H1 (cell line): ENCODE measurements around the gene OLFM2. TPM values are rescaled to one million over a fixed set of nuclear protein-coding genes. Genes with fewer than 3 reads are reported as not detected.

ENCODE experiments used
- HDAC6 ChIP-seq: IDR thresholded peaks from one replicate; pipeline ENCODE4 v1.7.1; 2012; ENCODE audit warnings: low read depth, mild to moderate bottlenecking, inconsistent platforms, low read length, moderate library complexity
- SP4 ChIP-seq: IDR thresholded peaks from 2 replicates; pipeline ENCODE4 v1.6.1; 2012; ENCODE audit warnings: low read length, inconsistent platforms
- polyA plus RNA-seq, 7 experiments: library from polyadenylated mRNA; depleted of rRNA in 3 of 7; stranded (reverse) in 5 of 7; unstranded in 2 of 7; fragments of >200 nt in 5 of 7; fragments of 200-250 nt in 2 of 7; gene quantifications; 1 replicate in 5 of 7; 2 replicates in 1 of 7; 4 replicates in 1 of 7; pipeline versions ENCODE4 v1.2.1 to v1.2.3, GENCODE V29; 2011 to 2013; ENCODE audit warnings: missing spikeins in 2 of 7, mixed read lengths in 2 of 7
- total RNA-seq: library from RNA; stranded (reverse); fragmentation: NEBNext Ultra II Directional; extraction: Animal tissue kit (Norgen Biotek cat#: 25700); gene quantifications from 2 replicates; pipeline ENCODE4 v1.2.1, GENCODE V29; 2021
- TF ChIP-seq, protein P1 (sequence below): IDR thresholded peaks from 2 replicates; pipeline ENCODE4 v1.6.1; 2011; ENCODE audit warnings: low read length, improper control_type of control experiment

The OLFM2 gene
- total and polyA plus RNA-seq, 2 of the 8 experiments (the other 6 are each of a cell fraction or from before 2014, with no cell fraction given), result 68.2 to 151 TPM

GRCh38 chr19:9858766-9859165 is 77.5 kb downstream of the OLFM2 start (continued):
- TF ChIP-seq, protein P1, sequence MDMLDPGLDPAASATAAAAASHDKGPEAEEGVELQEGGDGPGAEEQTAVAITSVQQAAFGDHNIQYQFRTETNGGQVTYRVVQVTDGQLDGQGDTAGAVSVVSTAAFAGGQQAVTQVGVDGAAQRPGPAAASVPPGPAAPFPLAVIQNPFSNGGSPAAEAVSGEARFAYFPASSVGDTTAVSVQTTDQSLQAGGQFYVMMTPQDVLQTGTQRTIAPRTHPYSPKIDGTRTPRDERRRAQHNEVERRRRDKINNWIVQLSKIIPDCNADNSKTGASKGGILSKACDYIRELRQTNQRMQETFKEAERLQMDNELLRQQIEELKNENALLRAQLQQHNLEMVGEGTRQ, result no peak
- no peak for TF ChIP-seq SP4
- no peak for TF ChIP-seq HDAC6
